Bronchial epithelial cell (primary cell): ENCODE results near the gene OR52N5. TPM values are rescaled to one million over a fixed set of nuclear protein-coding genes. Genes with fewer than 3 reads are reported as not detected.
A peak's percentile ranks its signal among the peaks of the same experiment; 100 is the strongest.

ENCODE experiments used
- DNase-seq: peaks from one replicate; pipeline ENCODE4 v3.0.0-alpha.2; 2010; ENCODE audit warnings: low read depth
- FAIRE-seq: peaks from 2 replicates; lab custom pipeline; 2011; peaks lifted over from hg19 to GRCh38; lab: Jason Lieb, UNC
- H3K27me3 ChIP-seq: 2 replicates; pipeline ENCODE4 v1.5.1; 2011; ENCODE audit warnings: low read length; ENCODE audit not compliant: control insufficient read depth, insufficient read depth
- H3K36me3 ChIP-seq: 2 replicates; pipeline ENCODE4 v1.5.1; 2011; ENCODE audit warnings: low read length; ENCODE audit not compliant: control insufficient read depth, insufficient read depth
- H3K4me3 ChIP-seq: 2 replicates; pipeline ENCODE4 v1.5.1; 2011; ENCODE audit warnings: mild to moderate bottlenecking, low read depth, low read length, control low read depth
- CTCF ChIP-seq: IDR thresholded peaks from 2 replicates; pipeline ENCODE4 v1.5.1; 2011; ENCODE audit warnings: mild to moderate bottlenecking, moderate library complexity, low read length, control low read depth, inconsistent platforms; ENCODE audit not compliant: insufficient read depth, severe bottlenecking
- total RNA-seq: library from RNA; depleted of rRNA; stranded (reverse); fragments of >200 nt; gene quantifications from 2 replicates; pipeline ENCODE4 v1.2.1, GENCODE V29; 2014

The OR52N5 gene
- total RNA-seq, 1 donor from 2014 or later: not detected

DNA sequence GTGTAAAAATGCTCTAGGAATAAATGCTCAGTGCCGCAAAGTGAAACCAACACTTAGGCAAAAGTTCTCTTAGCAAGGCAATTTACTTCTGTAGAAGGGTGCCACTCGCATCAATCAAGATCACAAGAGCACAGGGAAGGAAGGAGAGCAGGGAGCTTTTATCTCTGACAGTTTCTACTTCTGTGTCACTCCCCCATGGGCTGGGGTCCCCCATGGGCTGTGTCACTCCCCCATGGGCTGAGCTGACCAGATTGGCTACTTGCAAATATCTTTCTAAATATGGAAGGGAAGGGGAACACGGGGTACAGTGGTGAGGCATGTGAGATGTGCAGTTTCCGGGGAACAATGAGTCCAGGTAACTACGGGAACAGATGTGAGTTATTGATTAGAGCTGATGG is 26.0 kb upstream of the OR52N5 start:
- Histone ChIP-seq H3K4me3 (peak overlapping the region; percentile 30), H3K36me3 (no peaks in the 10 kb centered on the region), H3K27me3 (no peaks in the 10 kb centered on the region)
- no peak for TF ChIP-seq CTCF
- DNase-seq (no peak), FAIRE-seq (no peak)

GRCh38 chr11:5808500-5809121 is 25.5 kb upstream of the OR52N5 start, which contains the start of gene OR52N2:
TSS of gene OR52N2 (plus strand) at chr11:5808924. CDS start at chr11:5820336, 11,412 bp downstream.
- no peaks in the 10 kb centered on the region for H3K36me3 ChIP-seq
- FAIRE-seq (peak; percentile 47), DNase-seq (peak; percentile 50)
- TF ChIP-seq CTCF: peak; percentile 89
- H3K4me3 ChIP-seq: peak within 1 kb of the TSS; percentile 30
- H3K27me3 ChIP-seq: no peaks in the 10 kb centered on the region

DNA sequence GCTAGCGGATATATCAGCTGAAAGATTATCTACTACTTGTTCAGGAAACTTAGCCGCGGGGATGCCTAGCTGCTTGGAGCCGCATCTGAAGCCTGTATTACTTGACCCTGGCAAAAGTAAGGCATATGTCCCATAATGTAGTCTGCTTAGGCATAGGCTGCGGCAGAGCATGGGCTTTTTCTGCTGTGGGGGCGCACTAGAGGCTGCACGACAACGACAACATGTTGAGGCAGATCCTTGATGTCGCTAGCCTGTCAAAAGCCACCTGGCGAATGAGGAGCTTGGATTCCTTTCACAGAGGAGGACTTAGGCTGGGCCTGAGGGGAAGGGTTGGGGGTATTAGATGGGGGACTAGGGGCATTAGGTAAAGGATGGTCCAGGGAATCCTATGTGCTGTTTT is 24.4 kb upstream of the OR52N5 start:
- Histone ChIP-seq H3K36me3 (no peaks in the 10 kb centered on the region), H3K27me3 (no peaks in the 10 kb centered on the region), H3K4me3 (no peak overlapping the region)
- no peak for TF ChIP-seq CTCF
- no peak for FAIRE-seq
- DNase-seq: no peak

DNA sequence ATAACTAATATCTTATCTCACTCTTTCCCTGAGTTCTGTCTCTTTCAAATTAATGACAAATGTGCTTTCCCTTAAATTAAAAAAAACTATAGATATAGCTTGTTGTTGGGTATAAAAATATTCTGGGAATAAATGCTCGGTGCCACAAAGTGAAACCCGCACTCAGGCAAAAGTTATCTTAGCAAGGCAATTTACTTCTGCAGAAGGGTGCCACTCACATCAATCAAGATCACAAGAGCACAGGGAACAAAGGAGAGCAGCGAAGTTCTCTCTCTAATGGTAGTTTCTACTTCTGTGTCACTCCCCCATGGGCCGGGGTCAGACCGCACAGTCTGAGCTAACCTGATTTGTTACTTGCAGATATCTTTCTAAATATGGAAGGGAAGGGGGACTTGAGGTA is 20.8 kb upstream of the OR52N5 start:
- no peak for TF ChIP-seq CTCF
- DNase-seq (no peak), FAIRE-seq (no peak)
- no peaks in the 10 kb centered on the region for H3K27me3 ChIP-seq
- H3K4me3 ChIP-seq: no peak overlapping the region
- H3K36me3 ChIP-seq: no peaks in the 10 kb centered on the region

GRCh38 chr11:5796541-5796940 is 13.4 kb upstream of the OR52N5 start:
- no peak for TF ChIP-seq CTCF
- FAIRE-seq (no peak), DNase-seq (no peak)
- Histone ChIP-seq H3K27me3 (no peaks in the 10 kb centered on the region), H3K4me3 (no peak overlapping the region), H3K36me3 (no peaks in the 10 kb centered on the region)

DNA sequence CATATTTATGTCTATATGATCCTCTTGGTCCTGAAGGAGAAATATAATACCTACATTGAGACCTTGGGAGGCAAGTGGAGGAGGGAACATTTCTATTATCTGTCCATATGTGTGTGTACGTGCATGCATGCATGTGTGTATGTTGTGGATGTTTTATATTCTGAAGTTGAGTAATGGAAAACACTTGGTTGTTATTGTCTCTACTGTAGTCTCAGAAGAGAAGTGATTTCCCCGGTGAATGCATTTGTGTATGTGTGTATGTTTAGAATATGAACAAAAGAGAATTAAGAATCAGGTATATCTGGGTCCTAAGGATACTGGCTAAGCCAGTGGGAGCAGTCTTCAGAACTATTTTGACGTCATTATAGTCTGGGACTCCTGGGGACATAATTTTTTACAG is 8.0 kb upstream of the OR52N5 start, which contains the start of gene OR52N1:
OR52N1 (minus strand) TSS at position 101 of the 400 bp plus-strand sequence. CDS start 2,449 bp downstream, outside the sequence.
- no peak within 1 kb of the TSS for H3K4me3 ChIP-seq
- no peak for FAIRE-seq
- H3K27me3 ChIP-seq: no peaks in the 10 kb centered on the region
- no peak for DNase-seq
- no peak for TF ChIP-seq CTCF
- no peaks in the 10 kb centered on the region for H3K36me3 ChIP-seq
